ENCODE data around the gene TNRC6C.
"Not testable (repeated sequence)": the region's sequence is repeated elsewhere in the genome, so short reads cannot be mapped to it uniquely, and the experiment has no call there.

Gene TNRC6C

DNA sequence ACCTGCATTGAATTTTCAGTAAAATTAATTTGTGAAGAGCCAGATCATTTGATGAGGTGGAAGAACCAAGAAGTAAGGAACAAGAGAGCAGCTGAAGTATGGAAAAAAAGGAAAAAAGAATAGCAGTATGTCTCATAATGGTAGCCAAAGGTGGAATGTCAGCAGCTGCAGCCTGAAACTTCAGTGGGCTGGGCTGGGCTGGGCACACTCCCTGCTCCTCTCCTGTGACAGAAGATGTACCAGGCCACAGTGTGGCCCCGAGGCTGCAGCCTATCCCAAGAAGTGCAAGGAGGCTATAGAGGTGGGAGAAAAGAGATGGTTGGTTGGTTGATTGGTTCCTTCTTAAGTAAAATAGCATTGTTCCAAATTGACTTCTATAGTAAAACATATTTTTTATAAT, 84.5 kb downstream of the TNRC6C start:
- DNase-seq (ENCODE audit: low spot score) = no peak

DNA sequence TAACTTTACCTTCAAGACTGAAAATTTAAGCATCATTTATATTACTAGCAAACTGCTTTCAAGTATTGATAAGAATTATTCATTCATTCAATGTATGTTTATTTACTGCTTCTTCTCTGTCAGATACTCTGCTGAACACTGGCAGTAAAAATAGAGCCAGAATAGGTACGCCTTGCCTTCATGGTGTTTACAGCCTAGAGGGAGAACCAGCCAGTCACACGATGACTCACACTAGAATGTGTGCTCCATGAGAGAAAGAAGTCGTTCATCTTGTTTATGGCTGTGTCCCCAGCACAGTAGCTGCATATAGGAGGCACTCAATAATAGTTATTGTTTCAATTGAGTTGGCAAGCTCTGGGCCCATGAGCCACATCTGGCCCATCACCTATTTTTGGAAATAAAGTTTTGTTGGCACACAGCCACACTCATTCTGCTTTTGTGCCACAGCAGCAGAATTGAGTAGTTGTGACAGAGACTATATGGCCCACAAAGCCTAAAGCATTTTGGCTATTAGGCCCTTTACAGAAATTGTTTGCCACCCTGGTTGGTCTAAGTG, 85.9 kb downstream of the TNRC6C start:
- no peak for DNase-seq (ENCODE audit: low spot score)

DNA sequence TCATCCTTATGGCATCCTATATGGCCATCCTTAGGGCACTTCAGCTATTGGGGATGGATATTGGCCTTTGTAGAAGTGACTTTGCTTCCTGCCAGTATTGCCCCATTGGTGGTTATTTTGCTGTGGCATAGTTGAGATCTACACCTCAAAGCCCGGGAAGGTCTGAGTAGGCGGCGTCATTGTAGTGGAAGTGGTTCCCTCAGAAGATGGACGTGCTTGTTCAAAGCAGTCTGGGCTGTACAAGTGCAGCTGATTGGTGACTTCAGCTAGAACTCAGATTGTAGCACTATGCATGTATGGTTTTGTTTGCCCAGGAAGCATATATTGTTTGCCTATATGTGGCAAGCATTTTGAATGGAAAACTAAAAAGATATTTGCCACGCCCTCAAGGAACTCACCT, 86.8 kb downstream of the TNRC6C start:
- DNase-seq (ENCODE audit: low spot score) = no peak

DNA sequence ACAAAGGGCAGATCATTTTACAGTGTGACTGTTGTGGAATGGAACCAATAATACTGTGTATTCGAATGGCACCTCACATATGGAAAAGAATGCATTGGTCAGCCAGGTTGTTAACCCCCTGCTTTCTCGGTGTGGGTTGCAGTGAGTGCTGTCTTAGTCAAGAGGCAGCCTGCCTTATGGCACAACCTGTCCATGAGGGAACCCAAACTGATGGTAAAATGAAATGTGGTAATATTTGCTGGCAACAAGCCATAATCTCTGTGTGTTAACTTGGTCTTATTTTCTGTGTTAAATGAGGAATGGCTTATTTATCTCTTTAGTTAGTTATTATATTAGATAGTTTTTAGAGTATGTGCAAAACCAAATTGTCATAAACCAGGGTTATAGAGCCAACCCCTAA, 88.4 kb downstream of the TNRC6C start:
- DNase-seq (ENCODE audit: low spot score) = no peak

DNA sequence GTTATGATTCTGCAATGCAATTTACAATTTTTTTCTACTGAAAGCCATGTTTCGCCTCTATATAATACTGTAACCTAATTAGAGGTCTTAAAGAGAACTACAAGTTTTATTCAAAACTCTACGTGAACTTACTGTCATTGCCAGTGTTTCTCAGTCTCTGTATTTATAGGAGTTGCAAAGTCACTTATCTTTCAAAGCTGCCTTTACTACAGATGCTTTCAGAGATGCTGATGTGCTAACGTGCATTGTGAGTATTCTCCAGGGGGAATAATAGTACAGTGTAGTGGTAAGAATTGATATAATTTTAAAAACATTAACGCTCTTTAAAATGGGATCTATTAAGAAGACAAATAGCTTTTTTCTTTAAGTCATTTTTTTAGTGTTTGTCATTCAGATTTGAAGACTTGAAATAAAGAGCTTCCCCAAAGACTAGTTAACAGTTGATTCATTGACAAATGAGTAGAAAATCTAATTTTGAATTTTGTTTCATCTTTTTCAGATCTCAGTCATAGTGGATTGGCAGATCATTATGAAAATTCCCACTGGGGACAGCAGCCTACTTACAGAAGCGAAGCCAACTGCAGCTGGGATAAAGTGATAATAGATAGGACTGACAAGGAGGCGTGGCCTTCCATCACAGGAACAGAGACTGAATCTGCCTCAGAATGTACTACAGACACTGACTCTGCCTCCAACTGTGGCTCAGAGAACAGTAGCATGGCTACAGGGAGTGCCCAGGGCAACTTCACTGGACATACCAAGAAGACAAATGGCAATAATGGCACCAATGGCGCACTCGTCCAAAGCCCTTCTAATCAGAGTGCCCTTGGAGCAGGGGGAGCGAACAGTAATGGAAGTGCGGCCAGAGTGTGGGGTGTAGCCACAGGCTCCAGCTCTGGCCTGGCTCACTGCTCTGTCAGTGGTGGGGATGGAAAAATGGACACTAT, 90.1 kb downstream of the TNRC6C start:
- no peak for DNase-seq (ENCODE audit: low spot score)

DNA sequence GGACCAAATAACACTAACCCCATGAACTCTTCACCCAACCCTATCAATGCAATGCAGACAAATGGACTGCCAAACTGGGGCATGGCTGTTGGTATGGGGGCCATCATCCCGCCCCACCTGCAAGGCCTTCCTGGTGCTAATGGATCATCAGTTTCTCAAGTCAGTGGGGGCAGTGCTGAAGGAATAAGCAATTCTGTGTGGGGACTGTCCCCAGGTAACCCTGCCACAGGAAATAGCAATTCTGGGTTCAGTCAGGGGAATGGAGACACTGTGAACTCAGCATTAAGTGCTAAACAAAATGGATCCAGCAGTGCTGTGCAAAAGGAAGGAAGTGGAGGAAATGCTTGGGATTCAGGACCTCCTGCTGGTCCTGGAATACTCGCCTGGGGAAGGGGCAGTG, 91.1 kb downstream of the TNRC6C start:
- DNase-seq (ENCODE audit: low spot score) = no peak

DNA sequence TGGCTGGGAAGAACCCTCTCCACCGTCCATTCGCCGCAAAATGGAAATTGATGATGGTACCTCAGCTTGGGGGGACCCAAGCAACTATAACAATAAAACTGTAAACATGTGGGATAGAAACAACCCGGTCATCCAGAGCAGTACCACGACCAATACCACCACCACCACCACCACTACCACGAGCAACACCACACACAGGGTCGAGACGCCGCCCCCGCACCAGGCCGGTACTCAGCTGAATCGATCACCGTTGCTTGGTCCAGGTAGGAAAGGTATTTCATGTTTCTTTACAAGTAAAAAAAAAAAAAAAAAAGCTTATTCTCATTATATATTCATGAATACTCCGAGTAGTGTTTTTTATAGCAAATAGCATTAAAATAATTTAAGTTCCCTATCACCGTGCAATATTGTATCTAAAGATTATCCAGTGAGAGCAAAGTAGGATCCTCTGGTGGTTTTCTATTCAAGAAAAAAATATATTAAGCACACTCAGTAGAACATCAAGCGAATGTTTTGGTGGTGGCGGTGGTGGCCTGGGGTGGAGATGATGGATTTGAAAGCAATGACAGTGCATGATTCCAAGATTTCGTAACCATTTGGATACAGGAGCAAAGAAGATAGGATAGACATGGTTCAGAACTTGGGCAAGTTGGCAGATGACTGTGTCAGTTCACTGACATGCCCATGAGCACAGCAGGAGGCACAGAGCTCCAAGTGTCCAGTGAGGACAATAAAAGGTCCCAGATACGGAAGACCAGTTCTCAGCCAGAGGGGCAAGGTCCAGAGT, 92.9 kb downstream of the TNRC6C start:
- DNase-seq (ENCODE audit: low spot score) = no peak

DNA sequence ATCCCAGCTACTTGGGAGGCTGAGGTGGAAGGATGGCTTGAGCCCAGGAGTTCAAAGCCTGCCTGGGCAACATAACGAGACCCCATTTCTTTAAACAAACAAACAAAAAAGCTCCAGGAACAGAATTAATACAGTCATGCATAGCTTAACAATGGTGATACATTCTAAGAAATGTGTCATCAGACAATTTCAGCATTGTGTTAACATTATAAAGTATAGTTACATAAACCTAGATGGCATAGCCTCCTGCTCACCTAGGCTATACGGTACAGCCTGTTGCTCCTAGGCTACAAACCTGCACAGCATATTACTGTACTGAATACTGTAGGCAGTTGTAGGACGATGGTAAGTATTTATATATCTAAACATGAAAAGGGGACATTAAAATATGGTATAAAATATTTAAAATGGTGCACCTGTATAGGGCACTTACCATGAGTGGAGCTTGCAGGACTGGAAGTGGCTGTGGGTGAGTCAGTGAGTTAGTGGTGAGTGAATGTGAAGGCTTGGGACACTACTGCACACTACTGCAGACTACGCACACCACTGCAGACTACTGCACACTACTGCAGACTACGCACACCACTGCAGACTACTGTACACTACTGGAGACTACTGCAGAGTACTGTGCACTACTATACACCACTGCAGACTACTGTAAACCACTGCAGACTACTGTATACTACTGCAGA, 95.4 kb downstream of the TNRC6C start:
- DNase-seq (ENCODE audit: low spot score) = no peak

DNA sequence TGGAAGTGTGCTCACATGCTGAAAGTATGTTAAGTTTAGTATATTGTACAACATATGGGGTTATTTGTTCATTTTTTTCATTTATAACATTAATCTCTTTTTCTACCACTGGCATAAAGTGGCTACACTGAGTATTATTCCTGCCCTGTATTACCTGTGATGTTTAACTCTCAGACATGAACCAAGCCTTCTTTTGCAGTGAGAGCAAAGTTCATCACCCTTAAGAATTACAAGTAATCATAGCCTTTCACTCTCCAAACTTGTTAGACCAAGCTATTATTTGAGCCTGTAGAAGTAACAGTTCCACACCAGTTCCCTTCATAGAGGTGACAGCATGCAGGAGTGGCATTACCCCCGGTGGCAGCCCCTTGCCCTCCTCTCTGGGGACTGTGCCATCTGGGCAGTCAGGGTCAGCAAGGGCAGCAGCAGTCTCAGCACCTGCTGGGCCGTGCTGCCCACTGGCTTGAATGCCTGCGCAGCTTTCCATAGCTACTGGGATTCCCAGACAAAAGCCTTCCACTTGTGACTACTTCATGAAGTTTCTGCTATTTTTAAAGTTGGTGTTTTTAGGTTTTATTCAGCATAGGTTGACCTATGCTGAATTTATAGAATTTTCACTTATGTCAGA, 98.7 kb downstream of the TNRC6C start:
- DNase-seq (ENCODE audit: low spot score) = no peak

DNA sequence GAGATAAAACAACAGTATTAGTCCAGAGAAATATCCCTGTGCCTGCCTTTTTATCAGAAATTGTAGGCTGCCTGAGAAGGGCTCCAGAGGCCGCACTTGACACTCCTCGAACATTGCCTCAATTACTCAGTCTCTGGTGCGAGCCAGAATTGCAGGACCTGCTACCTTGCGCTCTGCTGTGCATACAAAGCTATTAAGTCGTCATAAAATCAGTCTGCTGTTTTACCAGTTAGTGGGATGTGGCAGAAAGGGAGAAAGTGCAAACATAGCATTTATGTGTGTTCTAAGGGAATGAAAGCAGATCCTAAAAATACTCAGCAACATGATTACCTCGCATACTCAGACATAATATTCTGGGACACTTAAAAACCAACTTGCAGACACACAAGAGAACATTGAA, 99.5 kb downstream of the TNRC6C start:
- DNase-seq (ENCODE audit: low spot score) = no peak

DNA sequence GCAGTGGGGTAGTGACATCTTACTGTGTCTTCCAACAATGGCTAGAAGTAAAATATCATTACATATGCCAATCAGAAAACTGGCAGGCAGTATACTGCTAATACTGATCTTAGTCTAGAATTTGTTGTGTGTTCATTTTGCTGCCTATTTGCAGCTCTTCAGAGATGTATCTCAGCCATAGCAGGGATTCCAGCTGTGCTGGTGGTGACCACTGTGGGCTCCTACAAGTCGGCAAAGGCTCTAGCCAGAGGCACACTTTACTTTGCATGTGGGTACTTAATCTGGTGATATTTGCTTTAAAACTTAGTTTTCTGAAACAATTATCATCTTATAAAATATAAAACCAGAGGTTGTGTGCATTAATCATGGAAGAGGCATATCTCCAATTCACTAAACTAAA, 100.1 kb downstream of the TNRC6C start:
- DNase-seq (ENCODE audit: low spot score) = no peak

DNA sequence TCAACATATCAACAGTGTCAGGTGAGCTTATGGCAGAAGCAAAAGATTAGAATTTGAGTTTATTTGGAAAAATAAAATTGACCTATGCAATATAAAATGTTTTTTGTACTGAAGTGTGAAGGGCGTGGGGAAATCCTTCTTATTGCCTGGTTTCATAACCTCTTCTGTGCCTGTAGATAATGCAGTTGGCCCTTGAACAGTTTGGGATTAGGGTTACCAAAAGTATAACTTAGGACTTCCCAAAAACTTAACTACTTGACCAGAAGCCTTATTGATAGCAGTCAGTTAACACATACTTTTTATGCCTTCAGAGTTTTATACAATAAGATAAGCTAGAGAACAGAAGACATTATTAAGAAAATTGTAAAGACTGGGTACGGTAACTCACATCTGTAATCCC, 104.1 kb downstream of the TNRC6C start:
- no peak for DNase-seq (ENCODE audit: low spot score)

DNA sequence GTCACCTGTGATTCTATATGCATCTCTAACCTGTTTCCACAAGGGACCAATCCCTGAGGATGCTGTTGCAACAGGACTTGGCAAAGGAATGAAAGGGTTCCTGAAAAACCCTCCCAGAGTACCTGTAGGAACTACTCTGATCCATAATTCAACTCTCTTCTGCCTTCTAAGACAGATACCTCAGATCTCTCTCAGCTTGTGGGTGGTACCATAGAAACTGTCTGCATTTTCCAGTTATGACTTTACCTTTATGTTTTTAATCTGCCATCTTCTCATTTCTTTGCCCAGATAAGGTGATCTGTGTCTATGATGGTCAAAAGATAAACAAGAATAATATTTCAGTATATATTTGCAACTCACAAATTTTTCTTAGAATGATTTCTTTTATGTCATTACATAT, 105.0 kb downstream of the TNRC6C start:
- DNase-seq (ENCODE audit: low spot score) = no peak

DNA sequence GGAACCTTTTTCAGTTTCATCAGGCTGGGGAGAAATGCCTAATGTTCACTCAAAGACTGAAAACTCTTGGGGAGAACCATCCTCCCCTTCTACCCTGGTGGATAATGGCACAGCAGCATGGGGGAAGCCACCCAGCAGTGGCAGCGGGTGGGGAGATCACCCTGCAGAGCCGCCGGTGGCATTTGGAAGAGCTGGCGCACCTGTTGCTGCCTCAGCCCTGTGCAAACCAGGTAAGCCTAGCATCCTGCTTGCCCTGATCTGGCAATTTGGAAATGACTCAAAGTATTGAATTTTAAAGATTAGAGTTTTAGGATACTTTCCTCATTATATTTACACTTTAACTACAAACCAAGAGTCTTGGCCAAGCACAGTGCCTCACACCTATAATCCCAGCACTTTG, 106.2 kb downstream of the TNRC6C start:
- no peak for DNase-seq (ENCODE audit: low spot score)

DNA sequence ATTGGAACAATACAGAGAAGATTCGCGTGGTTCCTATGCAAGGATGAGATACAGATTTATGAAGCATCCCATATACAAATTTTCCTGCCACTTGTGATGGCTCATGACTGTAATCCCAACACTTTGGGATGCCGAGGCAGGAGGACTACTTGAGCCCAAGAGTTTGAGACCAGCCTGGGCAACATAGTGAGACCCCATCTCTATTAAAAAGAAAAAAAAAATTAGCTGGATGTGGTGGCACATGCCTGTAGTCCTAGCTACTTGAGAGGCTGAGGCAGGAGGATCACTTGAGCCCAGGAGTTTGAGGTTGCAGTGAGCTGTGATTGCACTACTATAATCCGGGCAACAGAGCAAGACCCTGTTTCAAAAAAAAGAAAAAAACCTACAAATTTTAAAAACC, 108.5 kb downstream of the TNRC6C start:
- not testable (repeated sequence) for DNase-seq (ENCODE audit: low spot score)

DNA sequence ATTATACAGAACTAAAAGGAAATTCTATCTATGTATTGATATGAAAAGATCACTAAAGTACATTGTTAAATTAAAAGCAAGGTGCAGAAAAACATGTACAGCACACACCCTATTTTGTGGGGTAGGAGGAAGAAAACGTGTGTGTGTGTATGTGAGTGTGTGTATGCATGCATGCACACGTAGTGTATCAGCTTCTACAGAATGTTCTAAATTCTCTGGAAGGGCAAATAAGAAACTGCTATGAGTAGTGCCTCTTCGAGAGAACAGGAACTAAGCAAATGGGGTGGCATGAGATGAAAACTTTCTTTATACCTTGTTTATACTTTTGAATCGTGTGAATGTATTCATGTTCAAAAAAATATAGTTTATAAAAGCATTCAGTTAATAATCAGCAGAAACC, 111.2 kb downstream of the TNRC6C start:
- no peak for DNase-seq (ENCODE audit: low spot score)

DNA sequence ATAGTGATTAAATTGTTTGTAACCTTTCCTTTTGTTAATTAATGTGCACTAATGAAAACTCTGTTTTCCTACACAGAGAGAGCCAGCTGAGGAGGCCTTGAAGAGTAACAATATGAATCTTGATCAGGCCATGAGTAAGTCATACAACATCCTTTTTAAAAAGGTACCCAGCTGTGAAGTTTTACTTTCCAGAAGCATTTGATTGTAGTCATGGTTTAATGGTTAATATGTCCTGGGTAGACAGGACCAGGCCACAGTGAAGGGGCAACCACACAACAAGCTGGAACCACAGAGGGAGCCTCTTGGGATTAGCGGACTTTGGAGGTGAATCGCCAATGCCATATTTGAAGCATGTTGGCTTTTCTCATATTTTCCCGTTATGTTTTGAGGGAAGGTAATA, 114.5 kb downstream of the TNRC6C start:
- DNase-seq (ENCODE audit: low spot score) = no peak

DNA sequence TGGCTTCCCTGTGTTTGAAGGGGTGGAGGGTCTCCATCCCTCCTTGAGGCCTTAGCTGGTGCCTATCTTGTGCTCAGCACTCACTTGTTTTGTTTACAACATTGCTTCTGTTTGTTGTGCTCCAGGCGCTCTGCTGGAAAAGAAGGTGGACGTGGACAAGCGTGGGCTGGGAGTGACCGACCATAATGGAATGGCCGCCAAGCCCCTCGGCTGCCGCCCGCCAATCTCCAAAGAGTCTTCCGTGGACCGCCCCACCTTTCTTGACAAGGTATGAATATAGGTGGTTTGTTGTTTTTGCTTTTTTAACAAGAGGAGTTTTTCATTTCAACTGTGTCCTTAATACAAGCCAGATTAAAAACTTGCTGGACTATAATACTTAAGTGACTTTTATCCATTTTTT, 116.5 kb downstream of the TNRC6C start:
- DNase-seq (ENCODE audit: low spot score) = no peak

DNA sequence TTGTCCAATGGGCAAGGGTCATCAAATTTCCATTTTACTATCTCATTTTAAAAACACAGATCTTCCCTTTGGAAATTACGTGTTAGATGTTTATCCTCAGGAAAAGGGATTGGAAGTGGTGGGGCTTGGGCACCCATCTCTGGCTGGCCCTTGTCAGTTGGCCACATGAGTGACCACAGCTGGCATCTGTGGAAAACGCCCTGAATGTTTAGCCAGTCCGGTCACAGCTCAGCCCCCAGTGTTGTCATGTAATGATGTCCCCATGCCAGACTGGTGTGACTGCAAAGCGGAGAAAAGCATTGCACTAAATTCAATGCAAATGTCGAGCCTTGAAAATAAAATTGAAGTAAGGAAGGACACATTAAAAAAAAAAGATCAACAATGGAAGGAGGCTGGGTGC, 117.0 kb downstream of the TNRC6C start:
- no peak for DNase-seq (ENCODE audit: low spot score)

DNA sequence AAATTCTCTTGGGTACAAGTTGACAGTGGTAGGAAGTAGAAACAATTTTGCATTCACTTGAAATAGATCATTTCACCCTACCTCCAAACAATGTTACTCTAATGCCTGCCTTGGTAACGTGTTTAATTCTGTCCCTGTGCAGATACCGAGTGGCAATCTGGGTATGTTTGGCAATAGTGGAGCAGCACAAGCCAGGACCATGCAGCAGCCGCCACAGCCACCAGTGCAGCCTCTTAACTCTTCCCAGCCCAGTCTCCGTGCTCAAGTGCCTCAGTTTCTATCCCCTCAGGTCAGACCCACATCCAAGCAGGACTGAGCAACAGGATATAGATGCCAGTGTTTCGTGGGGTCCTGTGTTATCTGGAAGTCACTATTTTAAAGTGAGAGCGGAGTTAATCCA, 120.8 kb downstream of the TNRC6C start:
- no peak for DNase-seq (ENCODE audit: low spot score)

DNA sequence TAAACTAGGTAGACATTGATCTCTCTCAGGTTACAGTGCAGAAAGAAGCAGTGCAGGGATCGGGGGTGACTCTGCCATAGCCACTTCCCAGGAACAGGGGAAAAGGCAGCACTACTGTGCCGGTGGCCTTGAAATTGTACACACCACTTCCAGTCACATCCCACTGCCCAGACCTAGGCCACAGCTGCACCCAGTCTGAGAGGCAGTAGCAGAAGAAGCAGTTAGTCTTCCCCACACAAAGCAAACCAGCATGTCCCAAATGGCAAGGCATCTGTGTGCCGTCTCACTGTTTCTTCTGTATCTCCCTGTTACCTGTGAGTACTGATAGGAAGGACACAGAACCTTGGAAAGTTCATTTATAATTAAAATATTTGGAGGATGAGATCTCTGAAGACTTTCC, 123.0 kb downstream of the TNRC6C start:
- DNase-seq (ENCODE audit: low spot score) = no peak

DNA sequence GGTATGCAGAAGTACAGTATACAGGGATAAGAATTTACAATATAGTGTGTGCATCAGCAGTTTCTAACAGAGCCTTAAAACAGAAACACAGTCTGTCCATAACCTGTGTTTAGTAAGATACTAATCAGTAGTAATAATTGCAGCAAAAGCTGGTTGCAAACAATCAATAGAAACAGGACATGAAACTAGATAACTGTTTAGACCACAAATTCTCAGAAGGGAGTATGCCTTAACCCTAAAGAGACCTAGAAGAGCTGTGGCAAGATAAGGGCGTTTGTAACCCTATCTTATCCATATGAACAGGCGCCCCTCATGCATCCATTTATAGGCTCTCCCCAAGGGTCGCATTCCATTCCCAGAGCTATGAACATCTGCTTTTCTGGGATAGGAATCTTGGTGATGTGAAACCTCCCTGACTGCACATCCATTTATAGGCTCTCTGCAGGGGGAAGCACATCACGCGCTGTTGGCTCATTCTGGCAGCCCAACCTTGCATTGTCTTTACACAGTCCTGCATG, 123.9 kb downstream of the TNRC6C start:
- not testable (repeated sequence) for DNase-seq (ENCODE audit: low spot score)
